Stomach (tissue), 9 donors: ENCODE measurements around the gene ARHGAP24. TPM values are rescaled to one million over a fixed set of nuclear protein-coding genes. Genes with fewer than 3 reads are reported as not detected.
"Not testable (repeated sequence)": the region's sequence is repeated elsewhere in the genome, so short reads cannot be mapped to it uniquely, and the experiment has no call there.

Experiments used
- DNase-seq, 2 donors: peaks; one replicate each; pipeline versions ENCODE4 v3.0.0 to v3.0.0-alpha.2; 2013 to 2019
- H3K27ac ChIP-seq, 5 donors: fragments of 200-600 bp in 4 of 5; sonication (generic) in 4 of 5; one replicate each; pipeline ENCODE4 v1.5.1; 2013 to 2019; ENCODE audit warnings: mild to moderate bottlenecking in 1 of 5, moderate library complexity in 1 of 5
- H3K27me3 ChIP-seq, 3 donors: fragments of 200-600 bp; sonication (generic); one replicate each; pipeline ENCODE4 v1.5.1; 2017 to 2019; ENCODE audit warnings: mixed run types in 1 of 3
- H3K36me3 ChIP-seq, 4 donors: fragments of 200-600 bp; sonication (generic); 1 replicate in 3 of 4; 2 replicates in 1 of 4; pipeline ENCODE4 v1.5.1; 2016 to 2019
- H3K4me1 ChIP-seq, 4 donors: fragments of 200-600 bp; sonication (generic); one replicate each; pipeline ENCODE4 v1.5.1; 2016 to 2019
- H3K4me3 ChIP-seq, 4 donors: fragments of 200-600 bp; sonication (generic) in 3 of 4; one replicate each; pipeline ENCODE4 v1.5.1; 2016 to 2019; ENCODE audit warnings: mild to moderate bottlenecking in 1 of 4
- H3K9me3 ChIP-seq, 4 donors: fragments of 200-600 bp; sonication (generic); one replicate each; pipeline ENCODE4 v1.5.1; 2016 to 2019
- EP300 ChIP-seq: sonication (generic); formaldehyde crosslinking; IDR thresholded peaks from one replicate; pipeline ENCODE4 v1.6.1; 2017; ENCODE audit warnings: antibody characterized with exemption
- POLR2A ChIP-seq, 4 donors: fragments of 450-650 bp; IDR thresholded peaks; one replicate each; pipeline ENCODE4 v1.6.1; 2016; ENCODE audit warnings: antibody characterized with exemption in 4 of 4, control low read depth in 2 of 4, mild to moderate bottlenecking in 1 of 4, moderate library complexity in 1 of 4
- POLR2AphosphoS5 ChIP-seq, 3 donors: sonication (generic); formaldehyde crosslinking; IDR thresholded peaks; one replicate each; pipeline ENCODE4 v1.6.1; 2016; ENCODE audit warnings: antibody characterized with exemption in 3 of 3
- WGBS, 5 donors: extraction: QIAGEN DNeasy Blood & Tissue Kit in 3 of 5; methylation state at CpG; one replicate each; pipeline versions ENCODE4 v1.1.5 to v1.1.7; 2013 to 2018; 5-methylcytosine and 5-hydroxymethylcytosine counted together
- intact Hi-C: fragments of 100-400 bp; cut with DNase I; formaldehyde crosslinking; loops from one replicate; pipeline ENCODE4 v1.15.1; 2023; ENCODE audit warnings: low total_unique reads
- polyA plus RNA-seq, 3 donors: library from polyadenylated mRNA; stranded (reverse); fragments of 200-250 nt; gene quantifications; one replicate each; pipeline ENCODE4 v1.2.3, GENCODE V29; 2013
- total RNA-seq, 5 donors: library from RNA; depleted of rRNA; stranded (reverse); fragments of >200 nt; gene quantifications; one replicate each; pipeline versions ENCODE4 v1.1.0 to v1.2.3, GENCODE V29; 2014 to 2016
- TF ChIP-seq, protein P1 (sequence below), 7 experiments: fragments of 450-650 bp in 4 of 7; fragments of 200-600 bp in 3 of 7; sonication (generic) in 3 of 7; IDR thresholded peaks; one replicate each; pipeline ENCODE4 v1.5.1; 2016 to 2019; ENCODE audit warnings: antibody characterized with exemption in 7 of 7, control low read depth in 2 of 7, mild to moderate bottlenecking in 1 of 7
- donor health status: healthy with polysubstance abuse.
- donor health status: Bipolar disorder and iron deficiency.
- donor health status: healthy.

Gene ARHGAP24
- total and polyA plus RNA-seq, 8 donors = 6.4 to 152 (median 33.5) TPM

- intact Hi-C loops = no loop called here
- WGBS, 5 donors = 83 to 95% (median 93%) methylated on average over 1 of the region's 1 CpG
Observed at GRCh38 chr4:85963231-85963630, 488.3 kb downstream of the ARHGAP24 start.

DNA sequence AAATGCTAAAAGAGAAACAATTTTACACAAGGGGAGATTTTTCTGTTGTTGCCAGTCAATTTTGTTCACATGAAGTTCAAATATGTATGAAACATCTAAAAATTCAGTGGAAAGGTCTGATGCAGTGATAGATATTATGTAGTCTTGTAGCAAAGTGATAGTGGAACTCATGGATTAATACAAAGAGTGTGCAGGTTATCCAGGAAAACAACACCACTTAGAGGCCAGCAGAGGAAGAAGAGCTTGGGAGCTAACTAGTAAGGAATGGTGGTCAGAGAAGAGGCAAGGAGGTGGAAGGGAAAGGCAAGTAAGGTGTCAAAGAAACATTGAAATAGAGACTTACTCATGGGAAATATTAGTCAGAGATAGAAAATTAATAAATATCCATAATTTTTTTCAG, 489.3 kb downstream of the ARHGAP24 start:
- intact Hi-C loops = no loop called here
- peak in 1 of 2 donors; percentile 21 for DNase-seq
- no peak overlapping the region for H3K27ac ChIP-seq
- no peaks in the 10 kb centered on the region for H3K36me3 ChIP-seq
- TF ChIP-seq POLR2AphosphoS5 (IDR thresholded peaks at IDR 0.05) = no peak
- TF ChIP-seq, protein P1, sequence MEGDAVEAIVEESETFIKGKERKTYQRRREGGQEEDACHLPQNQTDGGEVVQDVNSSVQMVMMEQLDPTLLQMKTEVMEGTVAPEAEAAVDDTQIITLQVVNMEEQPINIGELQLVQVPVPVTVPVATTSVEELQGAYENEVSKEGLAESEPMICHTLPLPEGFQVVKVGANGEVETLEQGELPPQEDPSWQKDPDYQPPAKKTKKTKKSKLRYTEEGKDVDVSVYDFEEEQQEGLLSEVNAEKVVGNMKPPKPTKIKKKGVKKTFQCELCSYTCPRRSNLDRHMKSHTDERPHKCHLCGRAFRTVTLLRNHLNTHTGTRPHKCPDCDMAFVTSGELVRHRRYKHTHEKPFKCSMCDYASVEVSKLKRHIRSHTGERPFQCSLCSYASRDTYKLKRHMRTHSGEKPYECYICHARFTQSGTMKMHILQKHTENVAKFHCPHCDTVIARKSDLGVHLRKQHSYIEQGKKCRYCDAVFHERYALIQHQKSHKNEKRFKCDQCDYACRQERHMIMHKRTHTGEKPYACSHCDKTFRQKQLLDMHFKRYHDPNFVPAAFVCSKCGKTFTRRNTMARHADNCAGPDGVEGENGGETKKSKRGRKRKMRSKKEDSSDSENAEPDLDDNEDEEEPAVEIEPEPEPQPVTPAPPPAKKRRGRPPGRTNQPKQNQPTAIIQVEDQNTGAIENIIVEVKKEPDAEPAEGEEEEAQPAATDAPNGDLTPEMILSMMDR (IDR thresholded peaks at IDR 0.05) = peak in 1 of 7 experiments; percentile 29
- no peaks in the 10 kb centered on the region for H3K9me3 ChIP-seq
- no peaks in the 10 kb centered on the region for H3K27me3 ChIP-seq
- H3K4me1 ChIP-seq = peaks cover 0 to 37% (median 21%) of the 10 kb centered on the region in 4 donors
- H3K4me3 ChIP-seq = no peak overlapping the region

More at GRCh38 chr4:85963231-85963630, 488.3 kb downstream of the ARHGAP24 start:
- H3K27me3 ChIP-seq = no peaks in the 10 kb centered on the region
- TF ChIP-seq POLR2AphosphoS5 (IDR thresholded peaks at IDR 0.05) (no peak), EP300 (no peak), POLR2A (IDR thresholded peaks at IDR 0.05) (no peak)
- TF ChIP-seq, protein P1 (IDR thresholded peaks at IDR 0.05) = no peak
- H3K4me1 ChIP-seq = peaks cover 0 to 36% (median 16%) of the 10 kb centered on the region in 4 donors
- H3K4me3 ChIP-seq = no peak overlapping the region
- H3K36me3 ChIP-seq = no peaks in the 10 kb centered on the region
- DNase-seq = no peak
- no peaks in the 10 kb centered on the region for H3K9me3 ChIP-seq
- no peak overlapping the region for H3K27ac ChIP-seq

DNA sequence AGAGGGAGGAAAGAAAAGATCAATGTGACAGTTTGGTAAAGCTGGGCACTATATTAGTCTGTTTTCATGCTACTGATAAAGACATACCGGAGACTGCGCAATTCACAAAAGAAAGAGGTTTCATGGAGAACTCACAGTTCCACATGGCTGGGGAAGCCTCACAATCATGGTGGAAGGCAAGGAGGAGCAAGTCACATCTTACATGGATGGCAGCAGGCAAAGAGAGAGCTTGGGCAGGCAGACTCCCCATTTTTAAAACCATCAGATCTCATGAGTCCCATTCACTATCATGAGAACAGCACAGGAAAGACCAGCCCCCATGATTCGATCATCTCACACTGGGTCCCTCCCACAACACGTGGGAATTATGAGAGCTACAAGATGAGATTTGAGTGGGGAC, 490.1 kb downstream of the ARHGAP24 start:
- WGBS, 5 donors = 88 to 97% (median 95%) methylated on average over 4 of the region's 4 CpGs
- H3K27ac ChIP-seq, H3K36me3 ChIP-seq, intact Hi-C loops, H3K4me3 ChIP-seq, H3K9me3 ChIP-seq, H3K27me3 ChIP-seq, DNase-seq: not testable (repeated sequence)
- peaks cover 0 to 37% (median 22%) of the 10 kb centered on the region in 4 donors for H3K4me1 ChIP-seq

- H3K27me3 ChIP-seq = no peaks in the 10 kb centered on the region
- intact Hi-C loops = no loop called here
Observed at GRCh38 chr4:85965529-85965928, 490.6 kb downstream of the ARHGAP24 start.

GRCh38 chr4:85966373-85966772, 491.4 kb downstream of the ARHGAP24 start:
- WGBS, 5 donors = 22 to 53% (median 34%) methylated on average over 2 of the region's 2 CpGs
- no peak for TF ChIP-seq EP300
- TF ChIP-seq, protein P1 (IDR thresholded peaks at IDR 0.05) = no peak
- TF ChIP-seq POLR2A (IDR thresholded peaks at IDR 0.05) = no peak
- TF ChIP-seq POLR2AphosphoS5 (IDR thresholded peaks at IDR 0.05) = no peak
- peaks cover 0 to 37% (median 22%) of the 10 kb centered on the region in 4 donors for H3K4me1 ChIP-seq
- H3K27me3 ChIP-seq = no peaks in the 10 kb centered on the region
- H3K36me3 ChIP-seq = no peaks in the 10 kb centered on the region
- no peaks in the 10 kb centered on the region for H3K9me3 ChIP-seq
- no peak overlapping the region for H3K4me3 ChIP-seq
- no peak overlapping the region for H3K27ac ChIP-seq
- intact Hi-C loops = no loop called here
- peak in 1 of 2 donors; percentile 45 for DNase-seq

More at GRCh38 chr4:85965529-85965928, 490.6 kb downstream of the ARHGAP24 start:
- H3K4me1 ChIP-seq = peaks cover 0 to 37% (median 22%) of the 10 kb centered on the region in 4 donors
- H3K4me3 ChIP-seq = no peak overlapping the region
- no peak for DNase-seq
- WGBS, 5 donors = 67 to 93% (median 84%) methylated on average over 1 of the region's 1 CpG
- no peaks in the 10 kb centered on the region for H3K36me3 ChIP-seq
- TF ChIP-seq EP300 = no peak
- TF ChIP-seq POLR2A (IDR thresholded peaks at IDR 0.05) = no peak
- TF ChIP-seq POLR2AphosphoS5 (IDR thresholded peaks at IDR 0.05) = no peak
- TF ChIP-seq, protein P1 (IDR thresholded peaks at IDR 0.05) = no peak
- no peaks in the 10 kb centered on the region for H3K9me3 ChIP-seq
- H3K27ac ChIP-seq = no peak overlapping the region
